Dermis blood vessel endothelial cell (primary cell): ENCODE results near the gene KAZN. TPM values are rescaled to one million over a fixed set of nuclear protein-coding genes. Genes with fewer than 3 reads are reported as not detected.

Experiments used
- DNase-seq: peaks from one replicate; pipeline ENCODE4 v3.0.0; 2010
- total RNA-seq: library from RNA; depleted of rRNA; stranded (reverse); fragments of >200 nt; gene quantifications from 2 replicates; pipeline ENCODE4 v1.2.3, GENCODE V29; 2014

Gene KAZN
- total RNA-seq, 1 donor from 2014 or later, result 1.9 TPM

- no peak for DNase-seq
These were observed 446.6 kb downstream of the KAZN start for GRCh38 chr1:15045123-15045522.

GRCh38 chr1:15046487-15047165 lies 448.1 kb downstream of the KAZN start:
- peak; percentile 87 for DNase-seq

- DNase-seq, result no peak
These were observed 448.8 kb downstream of the KAZN start for GRCh38 chr1:15047237-15047636.

GRCh38 chr1:15048437-15048980 lies 450.0 kb downstream of the KAZN start:
- no peak for DNase-seq

- DNase-seq, result no peak
These were observed 450.6 kb downstream of the KAZN start for GRCh38 chr1:15049067-15049466.

GRCh38 chr1:15051882-15052528 lies 453.5 kb downstream of the KAZN start:
- DNase-seq, result no peak

- DNase-seq, result no peak
These were observed 454.7 kb downstream of the KAZN start for GRCh38 chr1:15053153-15053552.

- DNase-seq, result no peak
These were observed 457.4 kb downstream of the KAZN start for GRCh38 chr1:15055736-15056415.

- no peak for DNase-seq
These were observed 458.2 kb downstream of the KAZN start for GRCh38 chr1:15056515-15057285.

- DNase-seq, result no peak
These were observed 459.3 kb downstream of the KAZN start for GRCh38 chr1:15057834-15058233.

- no peak for DNase-seq
These were observed 459.8 kb downstream of the KAZN start for GRCh38 chr1:15058261-15058660.

- DNase-seq, result no peak
These were observed 461.6 kb downstream of the KAZN start for GRCh38 chr1:15060104-15060503.

- peak; percentile 29 for DNase-seq
These were observed 464.1 kb downstream of the KAZN start for GRCh38 chr1:15062479-15063099.

- DNase-seq, result no peak
These were observed 464.9 kb downstream of the KAZN start for GRCh38 chr1:15063346-15063745.

GRCh38 chr1:15063783-15064182 lies 465.3 kb downstream of the KAZN start:
- DNase-seq, result no peak

- no peak for DNase-seq
These were observed 465.9 kb downstream of the KAZN start for GRCh38 chr1:15064217-15064929.

GRCh38 chr1:15065291-15065690 lies 466.8 kb downstream of the KAZN start:
- no peak for DNase-seq

- DNase-seq, result no peak
These were observed 467.3 kb downstream of the KAZN start for GRCh38 chr1:15065736-15066135.

- no peak for DNase-seq
These were observed 467.7 kb downstream of the KAZN start for GRCh38 chr1:15066191-15066590.

- no peak for DNase-seq
These were observed 468.7 kb downstream of the KAZN start for GRCh38 chr1:15067148-15067547.

- no peak for DNase-seq
These were observed 469.7 kb downstream of the KAZN start for GRCh38 chr1:15068152-15068551.

GRCh38 chr1:15068997-15069396 lies 470.5 kb downstream of the KAZN start:
- DNase-seq, result no peak
